HG02678 (cell line): ENCODE data around the gene HOXB5.

Source experiments
- ATAC-seq: cut with Tn5 transposase; IDR thresholded peaks from one replicate; pipeline ENCODE4 v1.9.1; 2021; ENCODE audit warnings: mild to moderate bottlenecking, moderate library complexity; ENCODE audit not compliant: unreplicated experiment

The HOXB5 gene

DNA sequence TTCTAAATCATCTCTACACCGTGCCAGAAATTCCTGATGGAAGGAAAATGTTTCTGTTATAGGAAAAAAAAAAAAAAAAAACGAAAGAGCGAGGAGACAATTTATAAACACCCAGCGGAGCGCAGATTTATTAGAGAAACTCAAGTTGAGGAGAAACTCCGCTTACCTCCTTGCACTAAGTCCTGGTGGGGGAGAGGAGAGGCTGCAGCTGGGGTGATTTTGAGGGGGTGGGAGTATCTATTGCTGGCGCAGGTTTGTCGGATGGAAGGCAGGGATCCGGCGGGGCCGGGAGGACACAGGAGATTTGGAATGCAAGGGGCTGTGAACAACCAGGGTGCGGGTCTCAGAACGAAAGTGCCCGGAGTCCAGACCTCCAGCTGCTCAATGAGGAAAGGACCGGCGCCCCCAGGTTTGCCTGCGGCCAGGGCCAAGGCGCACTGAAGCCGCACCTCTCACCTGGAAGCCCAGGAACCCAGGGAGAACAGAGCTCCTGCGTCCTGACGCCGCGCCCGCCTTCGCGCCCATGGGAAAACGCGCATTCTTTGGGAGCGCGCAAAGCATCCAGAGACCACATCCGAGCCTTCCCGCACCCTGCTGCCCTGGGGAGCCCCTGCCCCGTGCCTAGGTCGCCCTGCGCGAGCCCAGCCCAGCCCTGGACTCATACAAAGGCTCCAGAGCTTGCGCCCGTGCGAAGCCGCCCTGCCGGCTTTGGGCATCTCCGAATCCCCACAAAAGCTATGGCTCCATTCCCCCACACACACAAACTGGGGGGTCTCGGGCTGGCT is 24.1 kb upstream of the HOXB5 start:
- ATAC-seq: no peak

DNA sequence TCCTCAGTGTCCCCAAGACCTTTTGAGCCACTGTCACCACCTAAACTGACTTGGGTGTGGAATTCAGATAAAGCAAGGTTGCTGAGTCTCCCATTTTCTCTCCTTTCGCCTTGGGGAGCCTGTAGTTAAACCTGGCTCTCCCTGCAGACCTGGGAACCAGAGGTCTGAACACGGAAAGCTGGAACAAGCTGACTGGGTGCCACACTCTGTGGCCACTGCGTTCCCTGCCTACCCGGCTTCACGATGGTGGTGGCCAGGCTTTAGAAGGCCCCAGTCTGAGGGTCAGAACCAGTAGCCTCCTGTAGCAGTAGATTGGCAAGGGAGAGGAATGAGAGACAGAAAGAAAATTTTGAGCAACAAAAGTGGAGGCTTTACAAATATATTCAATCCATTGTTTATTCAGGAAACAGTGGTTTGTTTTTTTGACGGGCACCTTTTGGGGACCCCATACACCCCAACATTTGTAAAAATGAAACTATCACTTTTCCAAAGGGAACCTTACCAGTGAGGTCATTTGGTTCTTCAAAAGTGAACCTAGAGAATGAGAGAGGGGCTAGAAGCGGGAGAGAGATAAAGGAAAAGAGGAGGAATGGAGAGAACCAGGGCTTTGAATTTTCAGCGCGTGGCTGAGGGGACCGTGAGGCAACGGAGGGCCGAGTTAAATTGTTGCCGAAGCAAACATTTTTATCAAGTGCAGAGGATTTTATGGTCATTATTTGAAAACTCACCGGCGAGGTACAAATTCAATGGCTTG is 23.3 kb upstream of the HOXB5 start:
- ATAC-seq: no peak

DNA sequence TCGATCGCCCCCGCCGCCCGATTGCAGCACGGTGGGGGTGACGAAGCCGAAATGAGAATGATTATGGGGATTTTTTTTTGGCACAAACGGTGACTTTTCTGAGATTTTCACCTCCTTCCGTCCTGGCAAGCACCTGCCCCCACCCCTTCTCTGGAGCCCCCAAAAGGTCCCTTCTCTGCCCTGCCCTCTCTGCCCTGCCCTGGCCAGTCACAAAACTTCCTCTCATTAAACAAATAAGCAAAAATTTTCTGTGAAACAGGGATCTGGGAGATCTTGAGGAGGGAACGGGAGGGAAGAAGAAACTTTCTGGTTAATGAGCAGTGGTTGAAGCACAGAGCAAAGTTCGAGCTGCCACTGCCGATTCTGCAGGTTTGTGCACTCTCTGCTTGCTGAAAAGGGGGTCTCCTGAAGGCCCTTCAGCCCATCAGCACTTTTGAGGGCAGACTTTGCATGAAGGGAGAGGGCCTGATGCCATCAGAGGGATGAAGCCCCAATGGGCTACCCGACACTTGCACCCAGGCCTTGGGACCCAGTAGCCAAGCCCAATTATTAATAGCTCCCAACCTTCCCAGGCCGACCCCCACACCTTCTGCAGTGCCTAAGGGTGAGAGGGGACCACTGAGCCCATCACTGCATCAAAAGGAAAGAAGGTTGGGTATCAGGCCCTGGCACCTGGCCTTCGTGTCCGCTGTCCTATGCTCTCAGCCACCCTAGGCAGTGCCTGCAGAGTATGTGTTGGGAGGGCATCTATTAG is 22.6 kb upstream of the HOXB5 start:
- ATAC-seq: no peak

DNA sequence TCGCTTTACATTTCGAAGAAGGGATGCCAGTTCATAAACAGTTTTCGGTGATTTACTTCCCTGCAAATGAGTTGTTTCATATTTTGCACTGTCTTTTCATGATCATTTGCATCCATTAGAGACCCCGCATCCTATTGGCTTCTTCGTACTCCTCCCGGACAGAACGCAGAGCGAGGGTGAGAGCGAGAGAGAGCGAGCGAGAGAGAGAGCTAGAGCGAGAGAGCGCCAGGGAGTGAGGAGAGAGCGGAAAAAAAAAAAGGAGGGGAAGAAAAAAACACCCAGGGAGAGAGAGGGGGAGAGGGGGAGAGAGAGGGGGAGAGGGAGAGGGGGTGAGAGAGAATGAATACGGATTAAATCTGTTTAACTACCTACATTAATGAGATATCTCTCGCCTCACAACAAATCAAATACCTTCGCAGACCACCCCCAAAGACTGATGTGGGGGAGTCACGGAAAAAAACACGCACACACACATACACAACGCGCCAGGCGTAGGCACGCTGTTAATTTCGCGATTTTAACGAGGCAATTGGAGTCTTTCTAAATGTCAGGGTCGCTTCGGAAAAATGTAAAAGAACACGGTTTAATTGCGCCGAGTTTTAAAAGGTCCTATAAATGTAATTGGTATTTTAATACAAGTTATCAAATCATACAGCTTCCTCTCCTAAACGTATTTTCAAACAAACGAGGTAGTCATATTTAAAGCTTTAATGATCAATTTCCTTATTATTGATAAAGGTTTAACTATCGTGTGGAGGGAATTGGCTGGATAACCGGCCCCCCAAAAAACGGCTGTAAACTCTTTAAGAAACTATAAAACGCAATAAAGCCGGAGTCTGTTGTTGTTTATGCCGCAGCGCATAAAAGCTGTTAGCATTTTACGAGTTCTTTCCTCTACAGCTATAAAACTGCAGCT is 21.7 kb upstream of the HOXB5 start, which contains the start of gene HOXB8:
HOXB8 (minus strand) TSS at position 246 of the 916 bp plus-strand sequence. CDS start 588 bp downstream, outside the sequence.
- ATAC-seq: no peak

DNA sequence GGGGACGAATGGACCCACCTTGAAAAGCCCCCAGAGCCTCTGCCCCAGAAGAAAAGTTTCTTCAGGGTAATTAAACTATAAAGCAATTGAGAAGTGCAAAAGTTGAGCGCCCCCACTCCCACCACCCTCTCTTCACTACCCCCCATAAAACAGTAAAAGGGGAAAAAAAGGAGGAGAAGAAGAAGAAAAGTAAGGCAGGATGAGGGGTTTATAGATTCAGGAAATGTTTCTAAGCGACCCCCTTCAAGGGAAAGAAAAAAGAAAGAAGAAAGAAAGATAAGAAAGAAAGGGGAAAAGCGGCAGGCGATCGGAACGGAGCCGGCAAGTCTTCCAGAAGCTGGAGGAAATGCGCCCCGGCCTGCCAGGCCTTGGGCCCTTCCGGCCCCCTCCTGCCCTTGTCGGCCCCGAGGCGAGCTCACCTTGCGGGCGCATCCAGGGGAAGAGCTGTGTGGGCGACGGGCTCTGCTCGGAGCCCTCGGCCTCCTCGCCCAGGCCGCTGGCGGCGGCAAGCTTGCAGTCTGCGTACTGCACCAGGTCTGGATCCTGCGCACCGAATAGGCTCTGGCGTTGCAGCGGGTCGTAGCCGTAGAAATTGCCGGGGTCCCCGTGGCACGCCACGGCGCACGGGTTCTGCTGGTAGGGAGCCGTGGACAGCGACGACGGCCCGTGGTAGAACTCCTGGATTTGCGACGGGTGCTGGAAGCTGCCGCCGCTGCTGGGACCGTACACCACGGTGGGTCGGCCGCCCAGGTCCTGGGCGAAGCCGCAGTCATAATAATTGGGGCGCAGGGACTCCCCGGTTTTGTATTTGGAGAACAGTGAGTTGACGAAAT is 20.5 kb upstream of the HOXB5 start:
- no peak for ATAC-seq

DNA sequence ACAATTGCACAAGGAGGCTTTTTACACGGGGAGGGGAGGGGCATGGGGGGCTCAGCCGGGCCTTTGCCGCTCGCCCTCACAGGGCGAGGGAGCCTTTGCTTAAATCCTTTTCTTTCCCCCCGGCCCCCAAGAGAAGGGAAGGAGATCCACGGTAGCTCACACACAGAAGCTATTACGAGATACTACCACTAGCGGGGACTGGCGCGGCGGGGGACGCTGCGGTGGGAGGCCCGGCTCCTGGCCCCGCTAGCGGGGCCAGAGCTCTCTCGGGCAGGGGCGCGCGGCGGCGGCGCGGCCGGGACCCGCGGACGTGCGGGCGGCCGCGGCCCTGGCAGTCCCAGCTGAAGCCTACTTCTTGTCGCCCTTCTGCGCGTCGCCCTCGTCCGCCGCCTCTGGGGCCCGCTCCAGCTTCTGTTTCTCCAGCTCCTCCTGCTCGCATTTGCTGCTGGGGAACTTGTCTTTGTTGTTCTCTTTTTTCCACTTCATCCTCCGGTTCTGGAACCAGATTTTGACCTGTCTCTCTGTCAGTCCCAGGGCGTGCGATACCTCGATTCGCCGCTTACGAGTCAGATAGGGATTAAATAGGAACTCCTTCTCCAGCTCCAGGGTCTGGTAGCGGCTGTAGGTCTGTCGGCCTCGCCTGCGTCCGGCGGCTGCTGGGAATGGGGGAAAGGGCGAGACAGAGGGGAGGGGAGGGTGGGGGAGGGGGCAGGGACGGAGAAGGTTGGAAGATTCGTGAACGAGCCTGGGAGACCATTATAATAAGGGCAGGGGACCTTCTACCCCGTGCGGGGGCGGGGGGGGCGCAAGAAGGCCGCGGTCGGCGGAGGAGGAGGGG is 19.5 kb upstream of the HOXB5 start:
- no peak for ATAC-seq

DNA sequence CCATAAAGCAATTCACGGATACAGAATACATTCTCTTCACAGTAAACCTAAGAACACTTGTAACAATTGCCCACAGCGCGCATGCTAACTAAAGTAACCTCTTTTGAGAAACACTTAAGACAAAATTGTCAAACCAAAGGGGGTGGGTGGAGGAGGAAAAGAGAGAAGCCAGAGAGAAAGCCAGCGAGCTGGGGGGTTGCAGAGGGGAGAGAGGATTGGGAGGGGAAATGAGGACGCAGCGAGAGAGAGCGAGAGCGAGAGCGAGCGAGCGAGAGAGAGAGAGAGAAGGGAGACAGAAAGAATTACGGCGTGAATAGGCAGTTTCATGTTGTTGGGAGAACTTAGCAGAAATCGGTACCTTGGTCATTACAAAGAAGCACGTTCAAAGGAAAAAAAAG is 18.9 kb upstream of the HOXB5 start:
- ATAC-seq: no peak

DNA sequence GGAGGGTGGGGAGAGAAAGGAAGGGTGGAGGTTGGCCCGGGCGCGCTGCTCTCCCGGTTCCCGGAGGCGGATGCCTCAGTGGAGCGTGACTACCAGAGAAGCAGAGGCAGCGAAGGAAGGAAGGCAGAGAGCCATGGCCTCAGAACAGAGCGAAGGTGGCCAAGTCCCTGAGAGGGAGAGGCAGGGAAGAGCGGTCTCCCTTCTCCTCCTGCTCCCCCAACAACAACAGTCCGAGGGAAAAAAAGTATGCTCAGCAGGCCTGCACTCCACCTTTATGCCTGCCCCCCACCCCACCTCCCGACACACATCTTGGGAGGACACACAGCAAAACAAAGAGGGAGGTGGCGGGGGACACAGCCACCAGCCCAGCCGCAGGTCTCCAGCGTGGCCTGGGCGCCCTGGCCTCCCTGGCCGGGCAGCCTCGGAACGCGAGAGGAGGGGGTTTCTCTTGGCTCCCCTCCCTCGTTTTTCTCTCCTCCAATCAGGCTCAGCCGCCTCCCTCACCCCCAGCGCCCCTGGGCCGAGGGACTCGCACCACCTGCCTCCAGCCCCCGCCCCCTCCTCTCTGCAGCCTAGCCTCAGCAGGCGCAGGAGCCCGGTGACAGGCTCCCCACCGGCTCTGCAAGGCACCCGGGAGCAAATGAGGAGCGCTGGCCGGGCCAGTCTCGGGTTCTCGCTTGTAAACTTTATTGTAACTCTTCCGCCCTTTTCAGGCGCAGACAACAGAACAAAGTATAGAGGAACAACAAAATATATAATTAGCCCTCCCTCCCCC is 18.3 kb upstream of the HOXB5 start:
- ATAC-seq: no peak

DNA sequence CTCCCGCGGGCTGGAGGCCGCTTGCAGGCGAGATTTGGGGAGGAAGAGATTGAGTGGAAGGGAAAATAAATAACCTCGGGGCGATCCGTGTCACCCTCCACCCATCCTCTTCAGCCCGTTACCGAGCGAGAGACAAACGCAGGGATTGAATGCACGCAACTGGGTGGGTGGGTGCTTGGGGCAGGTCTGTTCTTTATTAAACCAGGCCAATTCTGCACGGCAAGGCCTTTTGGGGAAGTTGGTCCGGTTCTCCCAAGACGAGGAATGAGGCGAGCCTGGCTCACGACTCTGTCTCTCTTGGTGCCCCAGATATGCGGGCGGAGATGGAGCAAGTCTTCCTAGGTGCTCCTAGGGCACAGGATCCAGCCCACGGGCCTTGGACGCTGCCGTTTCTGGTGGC is 17.6 kb upstream of the HOXB5 start:
- ATAC-seq: peak; percentile 12

DNA sequence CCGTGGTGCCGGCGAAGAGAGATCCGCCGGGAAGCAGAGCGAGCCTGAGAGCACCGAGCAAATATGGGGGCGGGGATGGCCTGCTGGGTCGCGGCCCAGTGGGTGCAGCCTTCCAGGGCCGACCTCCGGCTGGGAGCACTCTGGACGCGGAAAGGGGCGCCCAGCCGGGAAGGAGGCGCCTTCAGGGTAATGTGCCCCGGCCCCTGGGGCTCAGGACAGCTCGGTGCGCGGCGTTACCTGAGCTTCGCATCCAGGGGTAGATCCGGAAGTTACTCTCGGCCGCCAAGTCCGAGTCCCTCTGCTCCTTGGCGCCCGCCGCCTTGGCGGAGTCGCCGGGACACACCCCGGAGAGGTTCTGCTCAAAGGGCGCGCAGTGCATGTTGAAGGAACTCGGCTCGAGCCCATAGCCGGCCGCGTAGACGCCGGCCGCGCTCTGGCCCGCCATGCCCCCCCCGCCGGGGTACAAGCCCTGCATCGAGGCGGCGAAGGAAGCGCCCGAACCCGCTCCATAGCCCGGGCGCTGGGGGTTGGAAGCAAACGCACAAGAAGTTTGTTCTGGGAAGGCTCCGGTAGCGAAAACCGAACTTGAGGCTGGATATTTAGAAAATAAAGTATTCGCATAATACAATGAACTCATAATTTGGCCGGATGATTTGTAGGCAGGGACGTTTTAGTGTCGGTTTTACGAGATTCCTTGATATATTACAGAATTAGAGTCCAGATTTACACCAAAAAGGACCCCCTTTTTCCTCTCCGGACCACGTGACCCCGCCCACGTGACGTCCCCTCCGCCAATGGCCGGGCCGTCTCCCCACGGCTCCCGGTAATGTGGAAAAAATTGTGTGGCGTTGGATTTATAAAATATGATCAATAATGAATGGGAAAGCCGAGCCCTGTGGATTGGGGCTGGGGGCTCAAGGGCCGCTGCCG is 17.0 kb upstream of the HOXB5 start, which contains the start of gene HOXB7:
HOXB7 (minus strand) TSS at position 736 of the 930 bp plus-strand sequence; CDS start at position 637, 99 bp downstream.
- peak; percentile 41 for ATAC-seq

DNA sequence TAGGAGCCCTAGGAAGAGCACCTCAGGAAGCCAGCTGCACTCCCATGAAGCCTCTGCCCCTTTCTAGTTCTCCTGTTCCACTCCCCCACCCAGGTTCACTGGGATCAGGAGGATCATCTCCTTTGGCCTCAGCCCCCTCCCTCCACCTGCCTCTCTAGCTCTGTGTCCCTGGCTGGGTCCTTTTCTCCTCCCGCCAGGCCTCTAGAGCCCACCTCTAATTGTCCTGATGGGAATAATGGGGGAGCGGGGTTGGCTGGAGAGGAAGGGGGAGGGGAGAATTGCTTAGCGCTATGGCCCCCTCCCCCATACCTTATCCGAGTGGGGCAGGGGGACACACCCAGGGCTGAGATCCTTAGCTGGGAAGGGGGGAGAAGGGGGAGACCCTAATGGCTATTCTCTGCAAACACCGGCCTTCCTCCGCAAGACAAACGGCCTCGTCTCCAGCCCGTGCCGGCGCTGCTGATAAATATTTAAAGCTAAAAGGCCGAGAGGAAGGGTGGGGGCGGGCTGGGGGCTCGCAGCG is 16.2 kb upstream of the HOXB5 start:
- no peak for ATAC-seq

DNA sequence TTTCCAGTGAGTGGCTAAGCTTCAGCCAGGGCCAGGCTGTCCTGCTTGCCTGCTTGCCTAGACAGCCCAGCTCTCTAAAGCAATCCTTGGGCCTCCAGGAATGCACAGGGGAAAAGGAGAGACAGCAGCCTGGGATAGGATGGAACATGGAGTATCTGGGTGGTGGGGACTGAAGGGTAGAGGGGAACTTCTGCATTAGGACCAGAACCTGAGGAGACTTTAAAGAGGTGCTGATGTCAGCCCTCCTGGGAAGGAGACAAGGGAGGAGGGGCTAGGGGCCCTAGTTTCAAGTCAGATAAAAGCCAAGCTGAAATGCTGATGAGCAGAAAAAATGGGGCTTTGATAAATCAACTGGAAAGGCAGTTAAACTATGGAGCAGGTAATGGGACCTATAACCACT is 15.5 kb upstream of the HOXB5 start:
- no peak for ATAC-seq

DNA sequence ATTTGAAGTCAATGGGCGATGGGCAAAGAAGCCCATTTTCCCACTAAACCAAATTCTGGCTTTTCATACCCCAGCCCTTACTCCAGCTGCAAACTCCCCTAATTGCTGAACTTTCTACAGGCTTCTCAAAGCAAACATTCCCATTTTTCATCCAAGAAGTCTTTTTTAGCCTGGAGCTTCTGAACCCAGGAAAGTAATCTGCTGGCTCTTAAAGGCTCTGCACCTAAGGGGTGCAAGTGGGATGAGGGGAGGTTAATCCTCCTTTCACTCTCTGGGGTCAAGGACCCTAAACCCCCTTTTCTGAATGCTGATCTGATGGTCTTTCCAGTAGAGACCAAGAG is 14.9 kb upstream of the HOXB5 start:
- no peak for ATAC-seq

DNA sequence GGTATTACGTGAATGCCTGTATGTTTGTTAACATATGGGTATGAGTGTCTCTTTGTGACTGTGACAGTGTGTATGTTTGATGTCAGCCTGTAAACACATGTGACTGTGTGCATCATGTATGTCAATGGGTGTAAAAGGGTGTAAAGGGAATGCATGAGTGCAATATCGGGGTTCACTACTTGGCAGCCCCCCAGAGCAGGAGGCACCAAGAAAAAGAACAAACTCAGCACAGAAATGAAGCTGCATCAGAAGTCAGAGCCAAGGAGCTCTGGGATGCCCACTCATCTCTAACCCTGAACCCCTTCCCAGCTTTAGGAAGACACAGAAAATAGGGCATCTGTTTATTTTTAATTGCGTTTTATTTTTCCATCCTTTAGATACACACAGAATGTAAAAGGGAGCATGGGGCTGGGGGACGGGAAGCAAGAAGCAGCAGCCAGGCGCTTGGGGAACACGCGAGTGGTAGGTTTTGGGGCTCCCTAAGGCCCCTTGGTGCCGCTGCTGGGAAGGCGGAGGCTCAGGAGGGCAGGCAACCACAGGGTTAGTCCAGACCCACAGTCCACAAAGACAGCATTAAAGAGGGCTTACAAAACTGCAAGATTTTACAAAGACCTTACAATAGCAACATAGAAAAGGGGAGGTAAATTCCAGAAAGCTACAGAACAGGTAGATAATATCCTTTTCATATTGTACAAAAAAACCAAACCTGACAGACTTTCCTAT is 13.5 kb upstream of the HOXB5 start:
- ATAC-seq: no peak

DNA sequence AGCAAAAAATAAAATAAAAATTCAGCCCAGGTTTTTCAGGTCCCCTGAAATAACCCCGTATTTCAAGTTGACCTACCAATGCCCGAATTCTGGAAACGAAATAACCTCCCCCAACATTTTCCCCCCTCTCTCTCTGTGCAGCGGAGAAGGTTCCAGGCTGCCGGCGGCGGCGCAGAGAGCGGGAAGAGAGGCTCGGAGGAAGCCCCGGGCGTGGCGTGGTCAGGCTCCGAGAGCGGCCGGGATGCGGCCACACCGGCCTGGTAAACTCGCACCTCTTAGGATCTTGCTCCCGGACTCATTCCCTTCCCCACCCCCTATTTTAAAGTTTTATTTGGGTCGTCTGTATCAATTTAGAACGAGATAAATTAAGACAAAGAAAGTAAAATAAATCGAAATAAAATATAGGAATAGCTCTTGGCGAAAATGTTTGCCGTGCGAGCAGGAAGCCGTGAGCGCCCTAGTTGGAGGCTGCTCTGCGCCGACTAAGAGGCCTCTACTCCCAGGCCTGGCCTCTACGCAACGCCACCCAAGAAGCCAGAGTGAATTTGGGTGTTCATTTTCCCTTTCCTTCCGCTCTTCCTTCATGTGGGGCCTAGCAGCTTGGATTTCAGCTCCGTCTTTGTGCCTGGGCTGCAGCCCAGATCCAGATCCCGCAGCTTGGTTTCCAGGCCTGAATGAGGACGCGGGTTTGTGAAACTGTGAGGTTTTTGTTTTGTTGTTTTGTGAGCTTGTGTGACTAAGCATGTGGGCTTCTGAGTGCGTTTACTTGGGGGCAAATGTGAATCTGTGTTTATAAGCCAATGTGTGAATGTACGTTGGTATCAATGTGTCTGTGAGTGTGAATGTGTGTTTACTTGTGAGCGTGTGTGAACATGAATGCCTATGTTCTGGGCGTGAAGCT is 12.7 kb upstream of the HOXB5 start:
- ATAC-seq: no peak
